Coronary artery (tissue), 2 donors: ENCODE data around the gene CST7.

Experiments
- DNase-seq: peaks from one replicate; pipeline ENCODE4 v3.0.0-alpha.2; 2017; ENCODE audit warnings: low spot score
- H3K27ac ChIP-seq, 2 donors: fragments of 200-600 bp; sonication (generic); one replicate each; pipeline ENCODE4 v1.5.1; 2016 to 2019
- H3K4me3 ChIP-seq: fragments of 200-600 bp; sonication (generic); 2 replicates; pipeline ENCODE4 v1.5.1; 2016; ENCODE audit warnings: mild to moderate bottlenecking, moderate library complexity
- TF ChIP-seq, protein P1 (sequence below): fragments of 200-600 bp; sonication (generic); IDR thresholded peaks from one replicate; pipeline ENCODE4 v1.5.1; 2019; ENCODE audit warnings: antibody characterized with exemption

CST7 gene

DNA sequence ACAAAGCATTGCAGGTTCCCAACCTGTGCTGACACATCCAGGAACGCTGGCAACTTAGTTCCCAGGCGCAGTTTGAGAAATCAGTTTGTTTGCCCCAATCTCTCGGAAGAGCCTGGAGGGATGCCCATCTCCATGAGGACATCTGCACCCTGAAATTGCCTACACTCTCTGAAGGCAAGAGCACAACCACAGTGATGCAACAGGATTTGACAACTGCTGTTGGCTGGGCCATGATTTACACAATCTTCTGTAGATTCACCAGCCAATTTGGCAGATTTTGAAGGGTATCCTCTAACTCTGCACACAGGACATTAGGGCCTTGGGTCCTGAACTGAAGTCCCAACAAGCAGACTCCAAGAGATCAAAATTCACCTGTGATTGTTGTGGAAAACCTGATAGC is 40.1 kb downstream of the CST7 start:
- TF ChIP-seq, protein P1, sequence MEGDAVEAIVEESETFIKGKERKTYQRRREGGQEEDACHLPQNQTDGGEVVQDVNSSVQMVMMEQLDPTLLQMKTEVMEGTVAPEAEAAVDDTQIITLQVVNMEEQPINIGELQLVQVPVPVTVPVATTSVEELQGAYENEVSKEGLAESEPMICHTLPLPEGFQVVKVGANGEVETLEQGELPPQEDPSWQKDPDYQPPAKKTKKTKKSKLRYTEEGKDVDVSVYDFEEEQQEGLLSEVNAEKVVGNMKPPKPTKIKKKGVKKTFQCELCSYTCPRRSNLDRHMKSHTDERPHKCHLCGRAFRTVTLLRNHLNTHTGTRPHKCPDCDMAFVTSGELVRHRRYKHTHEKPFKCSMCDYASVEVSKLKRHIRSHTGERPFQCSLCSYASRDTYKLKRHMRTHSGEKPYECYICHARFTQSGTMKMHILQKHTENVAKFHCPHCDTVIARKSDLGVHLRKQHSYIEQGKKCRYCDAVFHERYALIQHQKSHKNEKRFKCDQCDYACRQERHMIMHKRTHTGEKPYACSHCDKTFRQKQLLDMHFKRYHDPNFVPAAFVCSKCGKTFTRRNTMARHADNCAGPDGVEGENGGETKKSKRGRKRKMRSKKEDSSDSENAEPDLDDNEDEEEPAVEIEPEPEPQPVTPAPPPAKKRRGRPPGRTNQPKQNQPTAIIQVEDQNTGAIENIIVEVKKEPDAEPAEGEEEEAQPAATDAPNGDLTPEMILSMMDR = no peak
- H3K4me3 ChIP-seq = no peak overlapping the region
- peak; percentile 36 for DNase-seq
- no peak overlapping the region for H3K27ac ChIP-seq

DNA sequence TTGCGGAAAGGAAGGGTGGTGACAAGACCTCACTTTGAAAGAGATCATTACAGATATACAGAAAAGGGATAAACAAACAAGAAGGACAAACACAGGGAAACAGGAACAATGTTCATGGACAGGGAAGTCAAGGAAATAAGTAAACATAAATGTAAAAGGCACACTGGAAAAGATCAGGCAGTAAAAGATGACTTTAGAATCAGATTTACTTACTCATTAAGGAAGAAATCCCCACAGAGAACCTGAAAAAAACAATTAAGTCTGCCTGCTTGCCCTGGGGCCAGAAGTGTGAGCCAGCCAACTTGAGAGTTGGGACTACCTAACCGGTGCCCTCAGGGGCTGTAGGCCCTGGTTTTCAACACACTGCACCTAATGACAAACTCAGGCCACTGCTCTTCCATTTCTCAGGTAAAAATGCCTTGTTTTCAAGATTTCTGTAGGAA is 41.8 kb downstream of the CST7 start:
- no peak overlapping the region for H3K27ac ChIP-seq
- DNase-seq = peak; percentile 19
- TF ChIP-seq, protein P1 = no peak
- peak overlapping the region; percentile 80 for H3K4me3 ChIP-seq

DNA sequence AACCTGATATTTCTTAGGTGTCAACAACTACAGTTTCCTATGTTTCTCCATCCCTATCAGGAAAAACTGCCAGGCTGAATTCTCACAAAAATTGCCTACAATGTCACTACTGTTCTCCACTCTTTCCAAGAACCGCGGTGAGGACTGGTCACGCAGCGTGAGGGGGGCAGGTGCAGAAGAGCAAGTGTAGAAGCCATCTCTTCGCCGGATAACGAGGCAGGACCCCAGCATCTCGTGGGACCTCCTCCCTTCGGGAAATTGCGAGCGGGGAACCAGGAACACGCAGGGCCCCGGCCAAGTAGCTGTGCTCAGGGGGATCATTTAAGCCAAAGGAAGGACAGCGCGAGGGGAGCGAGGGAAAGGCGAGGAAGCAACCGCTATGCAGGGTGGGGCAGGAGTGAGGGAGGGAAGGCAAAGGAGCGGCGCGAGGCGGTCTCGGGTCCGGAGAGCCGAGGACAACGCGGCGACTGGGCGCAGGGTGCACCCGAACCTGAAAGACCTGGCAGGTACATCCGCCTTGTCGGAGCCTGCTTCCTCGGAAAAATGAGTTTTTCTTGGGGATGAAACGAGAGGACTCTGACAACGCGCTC is 42.9 kb downstream of the CST7 start:
- TF ChIP-seq, protein P1 = no peak
- DNase-seq = peak; percentile 72
- Histone ChIP-seq H3K27ac (peak overlapping the region; percentile 94), H3K4me3 (peak overlapping the region; percentile 80)

DNA sequence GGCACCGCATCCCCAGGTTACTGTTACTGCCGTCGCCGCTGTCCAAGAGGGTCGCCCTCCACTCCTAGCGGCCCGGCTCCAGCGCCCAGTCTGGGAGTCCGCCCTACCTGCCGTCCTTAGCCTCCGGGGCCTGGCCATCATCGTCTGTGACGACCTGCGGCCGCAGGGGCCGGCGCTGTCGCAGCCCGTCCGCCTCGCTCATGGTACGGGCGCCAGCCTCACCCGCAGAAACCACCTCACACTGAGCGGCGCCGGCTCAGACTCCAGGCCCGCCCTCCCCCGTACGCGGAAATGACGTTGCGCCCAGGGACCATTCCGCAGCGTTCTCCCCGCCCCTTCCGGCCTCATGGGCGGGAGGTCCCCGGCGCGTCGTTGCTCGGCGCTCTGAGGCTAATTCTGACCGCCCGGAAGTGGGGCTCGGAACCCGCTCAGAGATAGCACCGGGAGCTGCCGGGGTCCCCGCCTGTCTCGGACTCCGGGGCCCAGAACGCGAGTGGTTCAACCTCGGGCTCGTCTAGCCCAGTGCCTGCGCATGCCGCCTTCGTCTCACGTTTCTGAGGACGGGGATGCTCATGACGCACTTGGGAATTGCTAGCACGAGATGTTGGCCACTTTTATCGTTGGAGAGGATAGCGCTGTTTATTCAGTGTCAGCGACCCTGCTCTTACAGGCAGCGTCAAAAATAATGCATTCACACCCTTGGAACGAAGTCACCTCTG is 43.6 kb downstream of the CST7 start, which contains the start of gene APMAP:
APMAP (minus strand) TSS at position 265 of the 719 bp plus-strand sequence; CDS start at position 202, 63 bp downstream.
- TF ChIP-seq, protein P1 = no peak
- DNase-seq = peak; percentile 95
- peak within 1 kb of the TSS; percentile 80 for H3K4me3 ChIP-seq
- peak within 1 kb of the TSS; percentile 94 for H3K27ac ChIP-seq

DNA sequence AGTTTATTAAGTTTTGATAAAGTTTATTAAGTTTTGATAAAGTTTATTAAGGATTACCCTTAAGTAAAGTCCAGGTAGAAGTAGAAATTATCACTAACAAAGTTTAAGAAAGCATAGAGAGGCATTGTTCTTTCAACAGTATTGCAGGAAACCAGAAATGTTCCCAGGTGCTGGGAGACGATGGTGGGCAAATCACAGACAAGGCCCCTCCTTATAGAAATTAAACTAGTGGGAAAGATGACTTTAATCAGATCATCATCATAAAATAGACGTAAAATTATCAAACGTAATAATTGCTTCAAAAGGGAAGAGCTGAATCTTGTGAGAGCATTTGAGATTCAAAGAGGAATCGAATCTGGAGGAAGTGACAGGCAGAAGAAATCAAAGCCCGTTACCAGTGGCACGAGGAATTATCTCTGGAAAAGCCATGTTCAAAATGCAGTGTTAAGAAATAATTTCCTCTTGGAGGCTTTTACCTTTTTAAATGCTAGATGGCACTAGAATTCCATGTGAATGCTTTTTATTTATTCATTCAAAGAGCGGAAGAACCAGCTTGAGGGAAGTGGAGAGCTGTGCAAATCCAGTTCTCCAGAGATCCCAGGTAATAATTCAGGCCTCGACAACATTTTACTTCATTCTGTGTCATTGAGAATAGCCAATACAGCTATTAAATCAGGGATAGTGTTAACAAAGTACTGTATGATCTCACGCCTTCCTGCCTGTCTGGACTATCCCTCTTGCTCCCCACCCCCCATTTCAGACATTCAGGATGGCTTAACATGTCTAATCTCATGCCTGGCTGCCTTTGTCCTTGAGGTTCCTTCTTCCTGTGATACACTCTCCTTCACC is 44.5 kb downstream of the CST7 start:
- TF ChIP-seq, protein P1 = no peak
- Histone ChIP-seq H3K27ac (peak overlapping the region; percentile 94), H3K4me3 (peak overlapping the region; percentile 80)
- DNase-seq = peak; percentile 35

DNA sequence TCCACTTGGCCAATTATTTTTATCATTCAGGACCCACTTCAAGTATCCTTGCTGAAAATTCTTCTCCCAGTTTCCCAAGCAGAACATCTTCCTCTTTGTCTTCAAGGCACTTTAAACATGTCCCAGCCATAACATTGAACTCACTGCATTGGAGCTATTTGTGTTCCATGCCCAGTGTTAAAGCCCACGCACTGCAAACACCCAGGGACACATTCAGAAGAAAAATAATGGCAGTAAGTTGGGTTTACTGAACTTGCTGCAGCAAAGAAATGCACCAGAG is 45.1 kb downstream of the CST7 start:
- TF ChIP-seq, protein P1 = no peak
- H3K27ac ChIP-seq = no peak overlapping the region
- DNase-seq = peak; percentile 64
- no peak overlapping the region for H3K4me3 ChIP-seq
